D721Med (cell line): ENCODE results near the gene MRPS12.

Experiments used
- DNase-seq: peaks from one replicate; pipeline ENCODE4 v3.0.0; 2011; ENCODE audit warnings: low spot score; ENCODE audit not compliant: insufficient read length
- FAIRE-seq: peaks from 2 replicates; lab custom pipeline; 2011; peaks lifted over from hg19 to GRCh38; lab: Jason Lieb, UNC
- CTCF ChIP-seq: IDR thresholded peaks from 2 replicates; pipeline ENCODE4 v1.5.1; 2012; ENCODE audit warnings: mild to moderate bottlenecking, control low read depth; ENCODE audit not compliant: insufficient read depth; ENCODE audit errors: missing control alignments

Gene MRPS12

GRCh38 chr19:38911388-38912001, 19.2 kb upstream of the MRPS12 start:
- DNase-seq (no peak), FAIRE-seq (no peak)
- no peak for TF ChIP-seq CTCF

- TF ChIP-seq CTCF, result no peak
- DNase-seq, result no peak
- no peak for FAIRE-seq
Observed at GRCh38 chr19:38912600-38913514, 17.9 kb upstream of the MRPS12 start.

GRCh38 chr19:38913958-38914357, 16.8 kb upstream of the MRPS12 start:
- FAIRE-seq, result no peak
- no peak for TF ChIP-seq CTCF
- DNase-seq, result no peak

GRCh38 chr19:38915329-38916321, 15.1 kb upstream of the MRPS12 start:
- FAIRE-seq (no peak), DNase-seq (peak; percentile 6)
- no peak for TF ChIP-seq CTCF

GRCh38 chr19:38917516-38917915, 13.2 kb upstream of the MRPS12 start:
- no peak for TF ChIP-seq CTCF
- FAIRE-seq (no peak), DNase-seq (peak; percentile 11)

GRCh38 chr19:38917921-38918491, 12.7 kb upstream of the MRPS12 start:
- DNase-seq (peak; percentile 28), FAIRE-seq (no peak)
- no peak for TF ChIP-seq CTCF
